Activated naive CD4-positive, alpha-beta T cell treated with anti-CD3 and anti-CD28 coated beads, Interleukin-2, amount 50 U/mL, for 72 hours (primary cell): Measurements from ENCODE around the gene TMEM161A. TPM values are rescaled to one million over a fixed set of nuclear protein-coding genes. Genes with fewer than 3 reads are reported as not detected.
"Not testable (repeated sequence)": the region's sequence is repeated elsewhere in the genome, so short reads cannot be mapped to it uniquely, and the experiment has no call there.

Source experiments
- ATAC-seq, 2 donors: fragments of 150-1000 bp; cut with Tn5 transposase; 2 replicates each; pipeline ENCODE4 v1.10.0; 2021; ENCODE audit warnings: mild to moderate bottlenecking in 2 of 2, moderate library complexity in 2 of 2
- DNase-seq, 2 donors: peaks; one replicate each; pipeline ENCODE4 v3.0.0; 2021 to 2022; ENCODE audit warnings: low spot score in 2 of 2
- H3K27ac Mint-ChIP-seq, 2 donors: one replicate each; pipeline ENCODE4 v1.8.0; 2022; ENCODE audit warnings: mild to moderate bottlenecking in 2 of 2, mixed read lengths in 2 of 2
- H3K36me3 Mint-ChIP-seq, 2 donors: one replicate each; pipeline ENCODE4 v1.8.0; 2022; ENCODE audit warnings: mixed read lengths in 2 of 2
- H3K9me3 Mint-ChIP-seq, 2 donors: one replicate each; pipeline ENCODE4 v1.8.0; 2022; ENCODE audit warnings: mixed read lengths in 2 of 2
- total RNA-seq, 2 donors: library from RNA; stranded (reverse); gene quantifications; one replicate each; pipeline ENCODE4 v1.2.3, GENCODE V29; 2022

Gene TMEM161A
- total RNA-seq, 2 donors from 2014 or later, result 22.9 to 28.2 TPM

DNA sequence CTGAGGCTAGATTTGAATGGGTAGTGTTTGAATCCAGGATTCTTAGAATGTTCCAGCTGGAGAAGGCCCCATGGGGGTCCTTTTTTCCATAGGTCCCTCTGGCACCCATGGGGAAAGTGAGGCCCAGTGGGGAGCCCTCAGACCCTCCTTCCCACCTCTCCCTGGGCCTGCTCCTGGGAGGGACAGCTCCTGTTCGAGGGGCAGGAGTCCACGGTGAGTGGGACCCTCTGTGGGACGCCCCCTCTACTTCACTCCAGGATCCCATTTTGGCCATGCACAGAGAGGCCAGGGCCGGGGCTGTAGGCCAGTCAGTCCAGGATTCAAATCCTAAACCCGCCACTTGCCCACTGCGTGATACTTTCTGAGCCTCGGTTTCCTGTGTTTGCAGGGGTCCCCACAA lies 24.2 kb upstream of the TMEM161A start:
- ATAC-seq (no peak), DNase-seq (no peak)
- H3K9me3 Mint-ChIP-seq, result no peaks in the 10 kb centered on the region
- H3K36me3 Mint-ChIP-seq, result no peaks in the 10 kb centered on the region
- no peak overlapping the region for H3K27ac Mint-ChIP-seq

DNA sequence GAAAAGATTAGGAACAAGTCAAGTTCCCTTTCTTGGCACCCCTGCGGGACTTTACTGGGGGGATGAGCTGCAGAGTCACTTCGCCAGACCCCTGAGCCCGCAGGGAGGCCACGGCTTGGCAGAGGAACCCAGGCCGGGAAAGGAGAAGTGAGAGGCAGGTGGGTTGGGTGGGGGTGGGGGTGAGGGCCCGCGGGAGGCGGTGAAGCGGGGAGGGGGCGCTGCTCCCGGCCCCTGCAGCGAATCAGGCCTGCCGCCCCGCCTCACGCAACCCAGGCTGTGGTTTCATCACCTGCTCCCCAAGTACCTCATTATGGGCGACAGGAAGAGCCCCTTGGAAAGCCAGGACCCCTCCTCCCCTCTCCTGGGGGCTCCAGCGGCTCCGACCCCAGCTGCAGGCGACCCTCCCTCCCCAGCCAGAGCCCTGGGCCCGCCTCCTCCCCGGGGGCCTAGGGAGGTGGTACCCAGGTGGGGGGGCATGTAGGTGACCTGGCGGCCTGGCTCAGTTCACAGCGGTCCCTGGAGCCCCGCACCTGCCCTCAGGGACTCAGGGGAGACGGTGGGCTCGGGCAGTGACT lies 22.3 kb upstream of the TMEM161A start:
- Mint-ChIP-seq H3K9me3 (no peaks in the 10 kb centered on the region), H3K27ac (no peak overlapping the region), H3K36me3 (peaks cover 0 to 8% of the 10 kb centered on the region in 2 donors)
- ATAC-seq (no peak), DNase-seq (no peak)

DNA sequence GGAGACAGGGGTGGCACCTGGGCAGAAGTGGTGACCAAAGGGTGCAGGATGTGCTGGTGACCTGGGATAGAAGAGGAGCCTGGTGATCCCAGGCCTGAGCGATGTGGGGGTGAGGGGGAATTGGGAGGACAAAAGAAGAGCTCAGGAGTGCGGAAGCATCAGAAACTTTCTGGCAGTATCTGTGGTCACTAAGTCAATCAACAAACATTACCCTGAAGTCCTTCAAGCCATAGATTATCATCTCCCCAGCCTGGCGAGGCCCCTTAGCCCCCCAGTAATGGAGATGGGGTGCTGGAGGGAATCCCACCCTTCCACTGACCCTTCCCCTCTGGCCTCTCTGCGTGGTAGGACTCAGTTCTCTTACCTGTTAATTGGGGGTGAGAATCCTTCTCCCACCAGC lies 21.3 kb upstream of the TMEM161A start:
- Mint-ChIP-seq H3K9me3 (no peaks in the 10 kb centered on the region), H3K36me3 (peaks cover 0 to 9% of the 10 kb centered on the region in 2 donors), H3K27ac (peak overlapping the region in 1 of 2 donors; percentile 72)
- ATAC-seq (no peak), DNase-seq (no peak)

DNA sequence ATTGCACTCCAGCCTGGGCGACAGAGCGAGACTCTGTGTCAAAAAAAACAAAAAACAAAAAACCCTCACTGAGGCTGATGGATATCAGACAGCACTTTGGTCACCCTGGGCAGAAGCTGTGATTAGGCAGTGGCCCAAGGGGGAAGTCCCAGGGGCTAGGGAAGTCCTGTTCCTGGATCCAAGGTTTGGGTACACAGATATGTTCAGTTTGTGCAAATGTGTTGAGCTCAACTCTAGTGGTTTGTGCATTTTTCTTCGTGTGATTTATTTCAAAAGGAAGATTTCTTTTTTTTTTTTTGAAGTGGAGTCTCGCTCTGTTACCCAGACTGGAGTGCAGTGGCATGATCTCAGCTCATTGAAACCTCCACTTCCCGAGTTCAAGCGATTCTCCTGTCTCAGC lies 19.5 kb upstream of the TMEM161A start:
- DNase-seq, result no peak
- no peak for ATAC-seq
- Mint-ChIP-seq H3K9me3 (no peaks in the 10 kb centered on the region), H3K36me3 (peaks cover 0 to 9% of the 10 kb centered on the region in 2 donors), H3K27ac (no peak overlapping the region)

DNA sequence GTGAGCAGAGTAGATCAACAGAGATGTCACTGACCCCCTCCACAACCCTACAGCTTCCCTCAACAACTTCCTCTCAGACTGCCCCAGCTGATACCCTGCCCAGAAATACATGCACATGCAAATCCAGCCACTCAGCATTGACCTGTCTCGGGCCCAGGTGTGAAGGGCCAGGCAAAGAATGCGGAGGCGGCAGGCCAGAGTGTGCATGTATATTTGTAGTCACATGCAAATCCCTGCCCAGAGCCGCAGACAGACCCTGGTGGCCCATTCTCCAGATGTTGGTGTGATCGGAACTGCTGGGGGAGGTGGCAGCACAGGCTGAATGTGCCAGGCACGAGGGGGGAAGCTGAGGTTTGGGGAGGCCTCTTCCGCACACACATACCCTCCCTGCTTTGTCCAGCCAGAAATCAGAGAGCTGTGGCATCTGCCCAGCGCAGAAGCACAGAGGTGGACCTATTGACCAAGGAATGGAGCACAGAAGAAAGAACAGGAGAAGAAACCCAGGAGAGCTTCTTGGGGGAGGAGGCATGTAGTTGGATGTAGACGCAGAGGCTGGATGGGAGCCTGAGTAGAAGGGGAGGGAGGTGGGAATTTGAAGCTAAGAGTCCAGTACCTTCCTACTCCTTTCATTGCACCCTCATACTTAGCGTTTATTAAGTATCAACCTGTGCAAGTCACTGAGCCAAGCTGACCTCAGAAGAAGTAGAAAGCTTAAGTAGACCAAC lies 17.4 kb upstream of the TMEM161A start:
- no peak for ATAC-seq

DNA sequence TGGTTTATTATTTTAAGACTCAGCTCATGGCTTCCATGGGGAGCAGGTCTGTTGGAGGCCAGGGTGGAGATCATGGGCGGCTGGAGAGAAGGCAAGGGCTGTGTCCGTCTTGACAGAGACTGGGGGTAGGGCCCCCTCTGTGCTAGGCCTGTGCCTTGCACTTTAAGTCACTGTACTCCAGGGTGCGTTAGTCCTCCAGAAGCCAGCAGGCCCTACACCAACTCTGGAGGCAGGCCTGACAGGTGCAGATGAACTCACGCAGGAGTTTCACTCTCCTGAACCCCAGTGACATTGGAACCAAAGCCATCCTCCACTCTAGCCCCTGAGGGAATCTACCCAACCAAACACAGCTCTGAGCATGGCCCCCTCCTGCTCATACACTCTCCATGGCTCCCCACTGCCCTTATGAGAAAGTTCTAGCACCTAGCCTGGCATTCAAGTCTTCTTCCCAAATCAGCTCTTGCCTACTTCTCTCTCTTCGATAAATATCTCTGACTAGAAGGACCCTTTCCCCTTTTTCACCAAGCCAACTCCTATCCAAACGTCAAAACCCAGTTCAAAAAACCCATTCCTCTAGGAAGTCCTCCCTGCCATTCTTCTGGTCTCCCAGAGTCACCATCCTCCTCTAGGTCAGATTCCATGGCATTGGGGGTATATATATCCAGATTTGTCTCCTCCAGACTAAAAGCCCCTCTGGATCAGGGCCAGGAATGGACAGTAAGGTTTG lies 16.7 kb upstream of the TMEM161A start:
- no peak overlapping the region for H3K27ac Mint-ChIP-seq
- DNase-seq, result no peak
- peaks cover 0 to 9% of the 10 kb centered on the region in 2 donors for H3K36me3 Mint-ChIP-seq
- no peak for ATAC-seq
- no peaks in the 10 kb centered on the region for H3K9me3 Mint-ChIP-seq

More for the DNA sequence above, 17.4 kb upstream of the TMEM161A start:
- peaks cover 0 to 9% of the 10 kb centered on the region in 2 donors for H3K36me3 Mint-ChIP-seq
- H3K9me3 Mint-ChIP-seq, result no peaks in the 10 kb centered on the region
- H3K27ac Mint-ChIP-seq, result no peak overlapping the region
- DNase-seq, result no peak

DNA sequence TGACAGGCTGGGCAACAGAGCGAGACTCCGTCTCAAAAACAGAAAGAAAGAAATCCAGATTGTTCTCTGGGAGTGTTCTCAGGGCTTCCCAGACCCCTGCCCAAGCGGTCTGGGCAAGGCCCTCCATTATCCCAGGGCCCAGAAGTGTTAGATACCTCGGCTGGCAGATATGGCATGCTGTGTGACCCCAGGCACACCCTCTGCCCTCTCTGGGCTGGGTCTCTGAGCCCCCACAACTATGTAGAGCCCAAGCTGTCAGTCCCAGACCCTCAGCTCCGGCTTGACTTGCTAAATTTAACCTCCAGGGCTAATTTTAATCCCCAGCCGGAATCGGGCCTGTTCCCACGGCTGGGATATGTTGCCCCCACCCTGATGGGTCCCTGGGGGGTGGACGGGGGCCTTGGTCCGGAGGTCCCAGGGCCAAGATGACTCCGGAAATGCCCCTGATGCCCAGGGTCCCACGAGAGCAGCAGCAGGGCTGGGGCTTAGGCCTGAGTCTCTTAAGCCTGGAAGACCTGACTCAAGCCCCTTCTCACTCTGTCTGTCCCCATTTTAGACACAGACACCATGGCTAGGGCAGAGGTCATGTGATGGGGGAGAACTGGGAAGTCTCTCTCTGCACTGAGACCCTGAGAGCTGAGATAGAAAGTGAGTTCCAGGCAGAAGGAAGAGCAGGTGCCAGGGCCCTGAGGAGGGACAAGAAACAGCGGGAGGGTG lies 14.5 kb upstream of the TMEM161A start:
- ATAC-seq (no peak), DNase-seq (no peak)
- no peaks in the 10 kb centered on the region for H3K9me3 Mint-ChIP-seq
- H3K36me3 Mint-ChIP-seq, result peaks cover 0 to 9% of the 10 kb centered on the region in 2 donors
- H3K27ac Mint-ChIP-seq, result no peak overlapping the region

DNA sequence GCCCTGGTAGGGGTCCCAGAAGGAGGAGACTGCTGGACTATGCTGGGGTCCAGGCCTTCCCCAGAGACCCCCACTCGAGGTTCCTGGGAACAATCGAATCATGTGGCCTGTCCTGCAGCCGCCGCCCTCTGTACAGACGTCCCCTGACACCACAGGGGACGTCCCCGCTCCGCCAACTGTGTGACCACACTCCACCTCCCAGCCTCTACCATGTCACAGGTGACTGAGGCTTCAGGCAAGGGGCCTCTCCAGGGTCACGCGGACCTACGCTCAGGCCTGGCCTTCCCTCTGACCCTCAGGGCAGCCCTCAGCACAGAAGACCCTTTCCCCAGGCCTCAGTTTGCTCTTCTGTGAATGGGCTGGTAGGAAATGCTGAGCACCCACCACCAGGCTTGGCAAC lies 13.1 kb upstream of the TMEM161A start:
- Mint-ChIP-seq H3K36me3 (peaks cover 0 to 4% of the 10 kb centered on the region in 2 donors), H3K9me3 (no peaks in the 10 kb centered on the region), H3K27ac (peak overlapping the region in 1 of 2 donors; percentile 53)
- ATAC-seq (no peak), DNase-seq (no peak)

DNA sequence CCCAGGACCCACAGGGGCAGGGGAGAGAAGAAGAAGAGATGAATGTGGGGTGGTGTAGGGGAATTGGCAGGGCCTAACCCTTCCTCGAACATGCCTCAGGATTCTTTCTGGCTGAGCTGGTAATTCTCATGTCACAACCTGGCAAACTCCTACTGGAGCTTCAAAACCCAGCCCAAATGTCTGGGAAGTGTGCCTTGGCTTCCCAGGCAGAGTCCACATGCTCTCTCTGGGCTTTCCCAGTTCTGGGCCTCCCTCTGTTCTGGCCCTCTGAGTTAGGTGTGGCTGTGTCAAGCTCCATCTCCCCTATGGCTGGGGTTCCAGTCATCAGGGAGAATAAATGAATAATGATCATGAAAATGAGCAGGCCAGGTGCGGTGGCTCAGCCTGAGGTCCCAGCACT lies 11.2 kb upstream of the TMEM161A start:
- DNase-seq (no peak), ATAC-seq (no peak)
- Mint-ChIP-seq H3K36me3 (no peaks in the 10 kb centered on the region), H3K27ac (peak overlapping the region; percentile 42 to 60), H3K9me3 (no peaks in the 10 kb centered on the region)

DNA sequence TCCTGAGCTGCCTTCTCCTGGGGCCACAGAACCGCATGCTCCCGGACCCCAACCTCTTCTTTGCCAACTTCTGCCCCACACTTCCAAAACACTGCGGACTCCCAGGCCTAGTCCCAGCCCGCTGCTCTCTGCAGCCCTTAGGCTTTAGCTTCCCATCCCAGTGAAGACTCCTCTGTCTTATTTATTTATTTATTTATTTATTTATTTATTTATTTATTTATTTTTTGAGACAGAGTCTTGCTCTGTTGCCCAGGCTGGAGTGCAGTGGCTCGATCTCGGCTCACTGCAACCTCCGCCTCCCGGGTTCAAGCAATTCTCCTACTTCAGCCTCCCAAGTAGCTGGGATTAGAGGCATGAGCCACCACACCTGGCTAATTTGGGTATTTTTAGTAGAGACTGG lies 10.2 kb upstream of the TMEM161A start:
- H3K36me3 Mint-ChIP-seq, H3K9me3 Mint-ChIP-seq, DNase-seq, H3K27ac Mint-ChIP-seq, ATAC-seq: not testable (repeated sequence)

DNA sequence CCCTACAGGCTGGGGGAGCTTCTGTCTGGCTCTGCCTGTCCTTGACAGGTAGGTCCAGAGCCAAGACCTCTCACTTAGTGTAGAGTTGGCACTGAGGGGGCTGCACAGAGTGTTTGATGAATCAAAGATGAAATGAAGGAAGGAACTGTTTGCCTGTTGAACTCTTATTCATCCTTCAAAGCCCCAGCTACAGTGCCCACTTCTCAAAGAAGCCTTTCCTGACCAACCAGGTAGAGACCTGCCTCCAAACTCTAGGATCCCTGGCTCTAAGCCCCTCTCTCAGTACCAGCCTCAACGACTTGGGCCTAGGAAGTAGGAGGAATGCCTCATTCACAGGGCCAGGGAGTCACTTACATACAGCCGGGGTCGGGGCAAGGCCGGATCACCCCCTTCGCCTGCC lies 9.1 kb upstream of the TMEM161A start:
- ATAC-seq (no peak), DNase-seq (no peak)
- no peaks in the 10 kb centered on the region for H3K9me3 Mint-ChIP-seq
- no peak overlapping the region for H3K27ac Mint-ChIP-seq
- H3K36me3 Mint-ChIP-seq, result no peaks in the 10 kb centered on the region

DNA sequence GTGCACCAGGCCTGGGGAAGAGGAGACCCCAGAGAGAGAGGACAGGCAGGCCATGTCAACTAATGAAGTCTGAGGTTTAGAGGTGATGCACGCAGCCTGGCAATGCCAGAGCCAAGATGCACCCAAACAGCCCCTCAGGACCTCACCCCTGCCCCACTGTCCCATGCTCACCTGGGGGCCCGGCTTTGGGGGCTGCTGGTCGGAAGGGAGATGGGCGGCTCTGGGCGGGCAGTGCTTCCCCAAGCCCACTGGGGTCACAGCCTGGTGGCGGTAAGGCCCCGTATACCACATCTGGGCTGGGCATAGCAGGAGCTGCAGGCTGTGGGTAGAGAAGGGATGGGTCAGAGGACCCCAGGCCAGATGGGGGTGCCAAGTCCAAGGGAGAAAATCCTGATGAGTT lies 8.6 kb upstream of the TMEM161A start:
- DNase-seq (no peak), ATAC-seq (no peak)
- H3K36me3 Mint-ChIP-seq, result no peaks in the 10 kb centered on the region

DNA sequence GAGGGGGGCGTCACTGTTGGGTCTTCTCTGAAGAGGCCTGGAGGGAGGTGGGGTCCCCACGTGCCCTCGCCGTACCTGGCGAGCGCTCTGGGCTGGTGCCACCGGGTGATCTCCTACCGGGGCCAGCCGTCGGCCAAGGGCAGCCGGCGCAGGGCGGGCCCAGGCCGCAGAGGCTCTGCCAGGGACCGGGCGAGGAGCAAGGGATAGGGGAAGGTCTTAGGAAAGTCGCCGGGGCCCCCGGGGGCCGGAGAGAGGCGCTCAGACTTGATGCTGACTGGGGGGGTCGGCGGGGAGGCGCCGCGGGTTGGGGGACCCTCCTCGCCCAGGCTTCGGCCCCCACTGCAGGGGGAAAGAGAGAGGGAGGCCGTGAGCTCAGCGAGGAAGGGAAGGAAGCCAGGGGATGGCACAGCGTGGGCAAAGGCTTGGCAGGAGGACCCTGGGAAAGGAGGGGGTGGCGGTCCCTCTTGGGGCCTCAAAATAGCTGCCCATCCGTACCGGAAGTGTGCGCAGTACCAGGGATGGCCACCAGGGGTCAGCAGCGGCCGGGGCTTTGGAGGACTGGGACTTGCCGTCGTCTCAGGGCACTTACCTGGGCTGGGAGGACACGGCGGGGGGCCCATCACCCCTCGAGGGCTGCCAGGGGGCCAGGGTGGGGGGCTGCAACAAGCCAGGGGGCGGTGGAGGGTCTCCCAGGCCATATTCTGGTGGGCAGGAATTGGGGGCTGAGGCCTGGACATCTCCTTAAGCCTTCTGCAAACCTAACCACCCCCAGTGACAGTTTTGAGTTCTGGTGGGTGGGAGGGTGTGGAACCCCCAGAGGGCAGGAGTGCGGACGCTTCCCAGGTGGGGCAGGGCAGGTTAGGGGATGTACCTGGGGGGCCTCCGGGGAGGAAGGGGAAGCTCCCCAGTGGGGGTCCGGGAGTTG lies 7.7 kb upstream of the TMEM161A start:
- Mint-ChIP-seq H3K27ac (no peak overlapping the region), H3K9me3 (no peaks in the 10 kb centered on the region), H3K36me3 (no peaks in the 10 kb centered on the region)
- ATAC-seq (peak; percentile 78 to 88), DNase-seq (peak; percentile 82 to 98)

More for the DNA sequence above, 8.6 kb upstream of the TMEM161A start:
- H3K9me3 Mint-ChIP-seq, result no peaks in the 10 kb centered on the region
- no peak overlapping the region for H3K27ac Mint-ChIP-seq

DNA sequence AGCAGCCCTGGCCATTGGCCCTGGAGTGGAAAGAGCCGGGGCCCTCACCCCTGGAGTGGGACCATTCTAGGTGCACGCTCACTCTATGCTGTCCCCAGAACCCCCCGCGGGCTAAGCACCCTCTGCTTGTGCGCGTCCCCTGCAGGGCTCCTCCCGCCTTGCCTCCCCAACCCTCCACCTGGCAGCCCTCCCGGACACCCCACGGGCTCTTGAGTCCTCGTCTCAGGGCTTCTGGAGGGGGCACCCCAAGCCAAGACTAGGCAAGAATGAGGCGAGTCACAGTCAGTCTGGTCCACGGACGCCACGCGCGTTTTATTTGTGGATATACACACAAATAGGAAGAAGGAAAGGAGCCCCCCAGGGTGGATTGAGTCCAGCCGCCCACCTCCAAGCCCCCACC lies 7.0 kb upstream of the TMEM161A start:
- Mint-ChIP-seq H3K27ac (no peak overlapping the region), H3K9me3 (no peaks in the 10 kb centered on the region), H3K36me3 (no peaks in the 10 kb centered on the region)
- ATAC-seq (no peak), DNase-seq (no peak)

DNA sequence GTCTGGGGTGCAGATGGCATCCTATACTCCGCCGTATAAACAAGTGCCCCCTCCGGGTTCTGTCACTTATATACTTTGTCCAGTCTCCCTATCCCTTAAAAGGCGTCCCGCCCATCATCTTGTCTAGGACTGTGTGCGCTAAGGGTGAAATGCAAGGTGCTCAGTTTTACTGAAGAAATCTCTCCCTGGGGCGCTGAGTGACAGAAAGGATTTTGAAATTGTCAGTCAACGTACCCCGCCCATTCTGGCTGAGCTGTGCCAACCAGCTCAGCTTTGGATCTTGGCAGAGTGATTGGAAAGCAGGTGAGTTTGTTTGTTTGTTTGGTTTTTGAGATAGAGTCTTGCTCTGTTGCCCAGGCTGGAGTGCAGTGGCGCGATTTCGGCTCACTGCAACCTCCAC lies 4.1 kb upstream of the TMEM161A start:
- Mint-ChIP-seq H3K9me3 (no peaks in the 10 kb centered on the region), H3K27ac (no peak overlapping the region), H3K36me3 (peaks cover 0 to 7% of the 10 kb centered on the region in 2 donors)
- DNase-seq (no peak), ATAC-seq (no peak)

DNA sequence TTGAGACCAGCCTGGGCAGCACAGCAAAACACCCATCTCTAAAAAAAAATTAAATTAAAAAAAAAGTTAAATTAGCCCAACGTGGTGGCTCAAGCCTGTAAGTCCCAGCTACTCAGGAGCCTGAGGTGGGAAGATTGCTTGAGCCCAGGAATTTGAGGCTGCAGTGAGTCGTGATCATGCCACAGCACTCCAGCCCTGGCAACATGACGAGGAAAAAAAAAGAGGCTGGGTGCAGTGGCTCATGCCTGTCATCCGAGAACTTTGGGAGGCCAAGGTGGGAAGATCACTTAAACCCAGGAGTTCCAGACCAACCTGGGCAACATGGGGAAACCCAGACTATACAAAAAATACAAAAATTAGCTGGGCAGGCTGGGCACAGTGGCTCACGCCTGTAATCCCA lies 2.2 kb upstream of the TMEM161A start:
- no peak overlapping the region for H3K27ac Mint-ChIP-seq
- ATAC-seq (no peak), DNase-seq (no peak)
- H3K9me3 Mint-ChIP-seq, result no peaks in the 10 kb centered on the region
- peaks cover 0 to 7% of the 10 kb centered on the region in 2 donors for H3K36me3 Mint-ChIP-seq
